ENCODE results near the gene CYLD. TPM values are rescaled to one million over a fixed set of nuclear protein-coding genes. Genes with fewer than 3 reads are reported as not detected.

CYLD gene
- total RNA-seq: 100 to 1,000 TPM; 360 to 373 TPM
- 233 TPM for polyA plus RNA-seq (2013, experiment 1 of 2)
- polyA plus RNA-seq (2013, experiment 2 of 2): 310 TPM
- total RNA-seq: 214 to 2,976 (median 734) reads per million in 172 experiments

DNA sequence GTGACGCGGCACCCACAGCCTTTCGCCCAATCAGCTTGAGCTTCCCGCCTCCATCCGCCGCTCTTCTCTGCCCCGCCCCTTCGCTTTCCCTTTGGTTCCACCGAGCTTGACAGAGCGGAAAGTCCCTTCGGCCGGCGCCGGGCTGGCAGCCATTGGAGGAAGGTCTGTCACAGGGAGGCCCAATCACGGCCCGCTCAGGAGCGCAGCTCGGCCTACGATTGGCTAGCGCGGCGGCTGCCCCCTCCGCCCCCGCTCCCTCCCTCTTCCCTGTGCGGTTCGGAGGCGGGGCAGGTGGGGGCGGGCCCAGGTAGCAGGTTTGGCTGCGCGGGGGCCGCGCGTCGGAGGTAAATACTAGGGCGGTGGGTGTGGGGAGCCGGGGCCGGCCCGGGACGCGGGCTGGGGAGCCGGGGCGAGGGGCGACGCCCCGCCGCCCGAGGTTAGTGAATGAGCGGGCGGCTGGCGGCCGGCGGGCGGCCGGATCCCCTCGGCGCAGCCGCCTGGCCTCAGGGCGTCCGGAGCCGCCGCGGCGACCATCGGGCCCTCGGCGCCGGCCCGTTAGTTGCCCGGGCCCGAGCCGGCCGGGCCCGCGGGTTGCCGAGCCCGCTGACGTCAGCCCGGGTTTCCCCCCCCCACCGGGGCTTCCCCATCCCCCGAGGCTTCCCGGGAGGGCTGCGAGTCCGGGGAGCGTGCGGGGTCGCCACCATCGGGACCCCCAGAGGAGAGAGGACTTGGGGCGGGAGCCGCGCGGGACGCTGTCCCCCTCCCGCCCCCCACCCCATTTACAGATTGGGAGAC lies at the start of gene CYLD:
CYLD (plus strand) TSS at position 306 of the 795 bp plus-strand sequence. CDS start 7,613 bp downstream, outside the sequence.
- H3K4me1 Mint-ChIP-seq (ENCODE audit: low read depth): peaks cover 48% of the 10 kb centered on the region
- H3K4me3 ChIP-seq (ENCODE audit: low read length): peak within 1 kb of the TSS; percentile 80
- H3K36me3 Mint-ChIP-seq (ENCODE audit: low read depth): peaks cover 51% of the 10 kb centered on the region

DNA sequence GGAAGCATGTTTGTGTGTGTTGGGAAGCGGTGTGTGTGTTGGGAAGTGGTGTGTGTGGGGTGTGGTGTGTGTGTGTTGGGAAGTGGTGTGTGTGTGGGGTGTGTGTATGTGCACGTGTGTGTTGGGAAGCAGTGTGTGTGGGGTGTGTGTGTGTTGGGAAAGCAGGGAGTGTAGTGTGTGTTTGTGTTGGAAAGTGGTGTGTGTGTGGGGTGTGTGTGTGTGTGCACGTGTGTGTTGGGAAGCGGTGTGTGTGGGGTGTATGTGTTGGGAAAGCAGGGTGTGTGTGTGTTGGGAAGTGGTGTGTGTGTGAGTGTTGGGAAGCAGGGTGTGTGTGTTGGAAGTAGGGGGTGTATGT lies 49.3 kb upstream of the CYLD start:
- TF ChIP-seq, protein P1, sequence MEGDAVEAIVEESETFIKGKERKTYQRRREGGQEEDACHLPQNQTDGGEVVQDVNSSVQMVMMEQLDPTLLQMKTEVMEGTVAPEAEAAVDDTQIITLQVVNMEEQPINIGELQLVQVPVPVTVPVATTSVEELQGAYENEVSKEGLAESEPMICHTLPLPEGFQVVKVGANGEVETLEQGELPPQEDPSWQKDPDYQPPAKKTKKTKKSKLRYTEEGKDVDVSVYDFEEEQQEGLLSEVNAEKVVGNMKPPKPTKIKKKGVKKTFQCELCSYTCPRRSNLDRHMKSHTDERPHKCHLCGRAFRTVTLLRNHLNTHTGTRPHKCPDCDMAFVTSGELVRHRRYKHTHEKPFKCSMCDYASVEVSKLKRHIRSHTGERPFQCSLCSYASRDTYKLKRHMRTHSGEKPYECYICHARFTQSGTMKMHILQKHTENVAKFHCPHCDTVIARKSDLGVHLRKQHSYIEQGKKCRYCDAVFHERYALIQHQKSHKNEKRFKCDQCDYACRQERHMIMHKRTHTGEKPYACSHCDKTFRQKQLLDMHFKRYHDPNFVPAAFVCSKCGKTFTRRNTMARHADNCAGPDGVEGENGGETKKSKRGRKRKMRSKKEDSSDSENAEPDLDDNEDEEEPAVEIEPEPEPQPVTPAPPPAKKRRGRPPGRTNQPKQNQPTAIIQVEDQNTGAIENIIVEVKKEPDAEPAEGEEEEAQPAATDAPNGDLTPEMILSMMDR (IDR thresholded peaks at IDR 0.05): no peak
- no peak overlapping the region for H3K4me3 ChIP-seq (ENCODE audit: low read length)
- H3K27ac Mint-ChIP-seq: no peak overlapping the region
- H3K9me3 Mint-ChIP-seq: no peaks in the 10 kb centered on the region
- no peaks in the 10 kb centered on the region for H3K36me3 ChIP-seq (ENCODE audit: insufficient read depth, low read length)
- H3K27ac ChIP-seq (ENCODE audit: low read depth in 1 of 2, low read length in 2 of 2): no peak overlapping the region
- no peaks in the 10 kb centered on the region for H3K9me3 ChIP-seq (ENCODE audit: control insufficient read depth in 1 of 2, insufficient read depth in 1 of 2, low read length in 2 of 2)
- no peaks in the 10 kb centered on the region for H3K36me3 Mint-ChIP-seq (ENCODE audit: low read depth)
- POLR2A ChIA-PET: no interaction called here
- no peak for ATAC-seq (ENCODE audit: poor library complexity)
- H3K4me1 ChIP-seq (ENCODE audit: insufficient read depth, low read length): peaks cover 56% of the 10 kb centered on the region
- no peaks in the 10 kb centered on the region for H3K27me3 ChIP-seq (ENCODE audit: control insufficient read depth in 1 of 2, insufficient read depth in 2 of 2, low read length in 2 of 2)
- no peaks in the 10 kb centered on the region for H3K27me3 Mint-ChIP-seq
- peaks cover 57% of the 10 kb centered on the region for H3K4me1 Mint-ChIP-seq (ENCODE audit: low read depth)
- DNase-seq: no peak
- CTCF ChIA-PET: no interaction called here
- H3K4me3 Mint-ChIP-seq: peak overlapping the region; percentile 72
- intact Hi-C loops (cut with DNase I, micrococcal nuclease): no loop called here

More for the DNA sequence above, at the start of gene CYLD:
- no peaks in the 10 kb centered on the region for H3K27me3 Mint-ChIP-seq
- Histone ChIP-seq H3K9me3 (ENCODE audit: control insufficient read depth in 1 of 2, insufficient read depth in 1 of 2, low read length in 2 of 2) (no peaks in the 10 kb centered on the region), H3K4me1 (ENCODE audit: insufficient read depth, low read length) (peaks cover 15% of the 10 kb centered on the region), H3K27me3 (ENCODE audit: control insufficient read depth in 1 of 2, insufficient read depth in 2 of 2, low read length in 2 of 2) (no peaks in the 10 kb centered on the region), H3K36me3 (ENCODE audit: insufficient read depth, low read length) (peaks cover 15% of the 10 kb centered on the region), H3K27ac (ENCODE audit: low read depth in 1 of 2, low read length in 2 of 2) (peak within 1 kb of the TSS; percentile 97 to 99)
- TF ChIP-seq, protein P1 (IDR thresholded peaks at IDR 0.05): no peak
- peak; percentile 88 for ATAC-seq (ENCODE audit: poor library complexity)
- DNase-seq: peak; percentile 98 to 100 (median 99)
- intact Hi-C loops (cut with DNase I, micrococcal nuclease): loop anchor here (1.0 to 10.0 kb wide), 8 partner anchors 64 to 715 kb away; partner anchors contain the start of genes BRD7 (in 2 of the 2), CNEP1R1 (in 1 of the 2), NKD1 (in 1 of the 2) and TENT4B (in 1 of the 2)
- POLR2A ChIA-PET: interaction anchor here (0.5 to 7.2 kb wide), 39 partner anchors 8 to 716 kb away, joined by 3 to 167 read pairs (median 5); partner anchors contain the start of genes CNEP1R1, HEATR3 and SNX20
- H3K9me3 Mint-ChIP-seq: no peaks in the 10 kb centered on the region
- peak within 1 kb of the TSS; percentile 87 for H3K27ac Mint-ChIP-seq
- H3K4me3 Mint-ChIP-seq: peak within 1 kb of the TSS; percentile 99
- CTCF ChIA-PET: interaction anchor here (0.9 to 1.1 kb wide), 3 partner anchors 22 to 64 kb away, joined by 3 to 4 read pairs (median 4); no protein-coding TSS in a partner anchor

DNA sequence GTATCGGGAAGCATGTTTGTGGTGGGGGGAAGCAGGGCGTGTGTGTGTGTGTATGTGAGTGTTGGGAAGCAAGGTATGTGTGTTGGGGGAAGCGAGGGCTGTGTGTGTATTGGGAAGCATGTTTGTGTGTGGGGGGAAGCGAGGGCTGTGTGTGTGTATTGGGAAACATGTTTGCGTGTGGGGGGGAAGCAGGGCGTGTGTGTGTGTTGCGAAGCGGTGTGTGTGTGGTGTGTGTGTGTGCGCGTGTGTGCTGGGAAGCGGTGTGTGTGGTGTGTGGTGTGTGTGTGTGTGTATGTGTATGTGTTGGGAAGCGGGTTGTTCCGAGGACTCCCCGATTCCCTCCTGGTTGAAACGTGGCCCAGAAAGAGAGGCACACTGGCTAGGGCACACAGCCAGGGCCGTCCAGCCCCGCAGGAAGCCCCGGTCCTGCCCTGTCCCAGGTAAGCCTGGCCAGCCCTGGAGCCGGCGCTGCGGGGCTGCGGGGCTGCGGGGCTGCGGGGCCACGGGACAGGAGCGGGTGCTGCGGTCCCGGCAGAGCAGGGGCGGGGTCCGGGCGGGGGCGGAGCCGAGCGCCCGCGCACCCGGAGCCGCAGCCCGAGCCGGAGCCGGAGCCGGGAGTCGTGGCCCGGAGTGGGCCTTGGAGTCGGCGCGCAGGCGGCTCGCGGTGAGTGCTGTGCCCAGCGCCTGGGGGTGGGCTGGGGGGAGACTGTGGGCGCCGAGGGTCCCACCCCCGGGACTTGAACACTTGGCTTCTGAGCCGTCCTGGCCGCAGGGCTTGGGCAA lies 48.7 kb upstream of the CYLD start, which contains the start of gene NOD2:
NOD2 (plus strand) TSS at position 608 of the 783 bp plus-strand sequence. CDS start 5,890 bp downstream, outside the sequence.
- intact Hi-C loops (cut with DNase I, micrococcal nuclease): no loop called here

More for the DNA sequence above, 48.7 kb upstream of the CYLD start, which contains the start of gene NOD2:
- TF ChIP-seq, protein P1 (IDR thresholded peaks at IDR 0.05): no peak
- H3K9me3 ChIP-seq (ENCODE audit: control insufficient read depth in 1 of 2, insufficient read depth in 1 of 2, low read length in 2 of 2): no peaks in the 10 kb centered on the region
- H3K36me3 ChIP-seq (ENCODE audit: insufficient read depth, low read length): no peaks in the 10 kb centered on the region
- Mint-ChIP-seq H3K4me1 (ENCODE audit: low read depth) (peaks cover 62% of the 10 kb centered on the region), H3K36me3 (ENCODE audit: low read depth) (no peaks in the 10 kb centered on the region), H3K27me3 (no peaks in the 10 kb centered on the region), H3K9me3 (no peaks in the 10 kb centered on the region), H3K4me3 (peak within 1 kb of the TSS; percentile 83), H3K27ac (peak within 1 kb of the TSS; percentile 72)
- ATAC-seq (ENCODE audit: poor library complexity) (peak; percentile 67), DNase-seq (peak in 6 of 14 experiments; percentile 35 to 72 (median 53))
- no peak within 1 kb of the TSS for H3K27ac ChIP-seq (ENCODE audit: low read depth in 1 of 2, low read length in 2 of 2)
- ChIA-PET POLR2A (interaction anchor here (1.2 to 2.3 kb wide), 3 partner anchors 12 to 54 kb away, joined by 3 to 11 read pairs (median 10); partner anchors contain the start of genes CYLD and SNX20), CTCF (interaction anchor here (1.8 kb wide), 1 partner anchor 28 kb away, joined by 7 read pairs; no protein-coding TSS in a partner anchor)
- H3K4me3 ChIP-seq (ENCODE audit: low read length): peak within 1 kb of the TSS; percentile 70
- H3K27me3 ChIP-seq (ENCODE audit: control insufficient read depth in 1 of 2, insufficient read depth in 2 of 2, low read length in 2 of 2): no peaks in the 10 kb centered on the region
- peaks cover 56% of the 10 kb centered on the region for H3K4me1 ChIP-seq (ENCODE audit: insufficient read depth, low read length)

Data from CD4-positive, alpha-beta T cell (primary cell).